ENCODE measurements around the gene MDM4.

Gene MDM4

GRCh38 chr1:204493145-204493983 is 22.8 kb upstream of the MDM4 start:
- peak; percentile 82 for DNase-seq (ENCODE audit: low spot score)

- DNase-seq (ENCODE audit: low spot score), result no peak
Measured at GRCh38 chr1:204493984-204494280, 22.3 kb upstream of the MDM4 start.

- peak; percentile 89 for DNase-seq (ENCODE audit: low spot score)
Measured at GRCh38 chr1:204494281-204495077, 21.7 kb upstream of the MDM4 start, which contains the start of gene PIK3C2B. TSS of gene PIK3C2B (minus strand) at chr1:204494805. CDS start at chr1:204469802, 25,003 bp downstream.

GRCh38 chr1:204495078-204495753 is 21.0 kb upstream of the MDM4 start:
- DNase-seq (ENCODE audit: low spot score), result no peak

GRCh38 chr1:204495777-204496176 is 20.4 kb upstream of the MDM4 start:
- DNase-seq (ENCODE audit: low spot score), result no peak

GRCh38 chr1:204498981-204499380 is 17.2 kb upstream of the MDM4 start:
- no peak for DNase-seq (ENCODE audit: low spot score)

GRCh38 chr1:204499511-204500468 is 16.4 kb upstream of the MDM4 start:
- DNase-seq (ENCODE audit: low spot score), result no peak

- no peak for DNase-seq (ENCODE audit: low spot score)
Measured at GRCh38 chr1:204502241-204502640, 14.0 kb upstream of the MDM4 start.

GRCh38 chr1:204503122-204503912 is 12.9 kb upstream of the MDM4 start:
- no peak for DNase-seq (ENCODE audit: low spot score)

GRCh38 chr1:204503913-204504519 is 12.2 kb upstream of the MDM4 start:
- no peak for DNase-seq (ENCODE audit: low spot score)

- no peak for DNase-seq (ENCODE audit: low spot score)
Measured at GRCh38 chr1:204505674-204506200, 10.5 kb upstream of the MDM4 start.

- DNase-seq (ENCODE audit: low spot score), result peak; percentile 80
Measured at GRCh38 chr1:204506201-204506968, 9.8 kb upstream of the MDM4 start.

- peak; percentile 91 for DNase-seq (ENCODE audit: low spot score)
Measured at GRCh38 chr1:204506969-204507316, 9.3 kb upstream of the MDM4 start.

- DNase-seq (ENCODE audit: low spot score), result no peak
Measured at GRCh38 chr1:204507317-204508105, 8.7 kb upstream of the MDM4 start.

GRCh38 chr1:204509186-204509635 is 7.0 kb upstream of the MDM4 start:
- no peak for DNase-seq (ENCODE audit: low spot score)

GRCh38 chr1:204511366-204511765 is 4.8 kb upstream of the MDM4 start:
- DNase-seq (ENCODE audit: low spot score), result no peak

GRCh38 chr1:204513117-204513716 is 3.0 kb upstream of the MDM4 start:
- DNase-seq (ENCODE audit: low spot score), result no peak

GRCh38 chr1:204514828-204515227 is 1.4 kb upstream of the MDM4 start:
- no peak for DNase-seq (ENCODE audit: low spot score)

Data from left forelimb (tissue), 1 donor.